OCI-LY3 (cell line): ENCODE results near the gene CCM2.

Experiments used
- H2AFZ ChIP-seq: fragments of 200-600, 300-600 bp; shearing (Covaris generic); 2 replicates; pipeline ENCODE4 v1.6.0; 2014; ENCODE audit warnings: antibody characterized with exemption, low read depth, low read length
- H3K27ac ChIP-seq: fragments of 200-600, 300-600 bp; sonication (generic); 2 replicates; pipeline ENCODE4 v1.5.1; 2014; ENCODE audit warnings: mild to moderate bottlenecking, low read length, moderate library complexity, mixed read lengths
- H3K27me3 ChIP-seq: fragments of 200-600, 300-600 bp; sonication (generic); 2 replicates; pipeline ENCODE4 v1.6.1; 2014; ENCODE audit warnings: low read depth, low read length, mixed read lengths
- H3K36me3 ChIP-seq: fragments of 200-600, 300-600 bp; sonication (generic); replicated peaks from 2 replicates; pipeline ENCODE3; 2014; ENCODE audit warnings: low read depth, low read length, mixed read lengths
- H3K4me1 ChIP-seq: fragments of 300-600, 200-600 bp; sonication (generic); 2 replicates; pipeline ENCODE4 v1.6.1; 2014; ENCODE audit warnings: low read length, mixed read lengths
- H3K4me2 ChIP-seq: fragments of 200-600, 300-600 bp; sonication (generic); 2 replicates; pipeline ENCODE4 v1.6.1; 2014; ENCODE audit warnings: low read length, mixed read lengths
- H3K4me3 ChIP-seq: fragments of 300-600, 200-600 bp; sonication (generic); 2 replicates; pipeline ENCODE4 v1.5.1; 2014; ENCODE audit warnings: antibody characterized with exemption, mild to moderate bottlenecking, low read length, moderate library complexity
- H3K79me2 ChIP-seq: fragments of 300-600, 200-600 bp; shearing (Covaris generic); 2 replicates; pipeline ENCODE4 v1.6.1; 2014; ENCODE audit warnings: mild to moderate bottlenecking, low read length, mixed read lengths
- H3K9ac ChIP-seq: fragments of 300-600, 200-600 bp; shearing (Covaris generic); 2 replicates; pipeline ENCODE4 v1.6.0; 2014; ENCODE audit warnings: mild to moderate bottlenecking, low read length, moderate library complexity
- H3K9me3 ChIP-seq: fragments of 200-600, 300-600 bp; shearing (Covaris generic); 2 replicates; pipeline ENCODE4 v1.6.1; 2014; ENCODE audit warnings: low read length, mixed read lengths; ENCODE audit not compliant: insufficient read depth
- H4K20me1 ChIP-seq: fragments of 200-600, 300-600 bp; sonication (generic); 2 replicates; pipeline ENCODE4 v1.6.1; 2016; ENCODE audit warnings: low read length, mixed read lengths; ENCODE audit not compliant: insufficient read depth
- EZH2phosphoT487 ChIP-seq: fragments of 200-600 bp; shearing (Covaris generic); IDR thresholded peaks from 2 replicates; pipeline ENCODE4 v1.6.1; 2018; ENCODE audit warnings: antibody characterized with exemption, mixed run types, low read depth
- TF ChIP-seq, protein P1 (sequence below): fragments of 200-600, 300-600 bp; sonication (generic); IDR thresholded peaks from 2 replicates; pipeline ENCODE4 v1.5.1; 2014; ENCODE audit warnings: antibody characterized with exemption, low read length, low read depth

CCM2 gene

DNA sequence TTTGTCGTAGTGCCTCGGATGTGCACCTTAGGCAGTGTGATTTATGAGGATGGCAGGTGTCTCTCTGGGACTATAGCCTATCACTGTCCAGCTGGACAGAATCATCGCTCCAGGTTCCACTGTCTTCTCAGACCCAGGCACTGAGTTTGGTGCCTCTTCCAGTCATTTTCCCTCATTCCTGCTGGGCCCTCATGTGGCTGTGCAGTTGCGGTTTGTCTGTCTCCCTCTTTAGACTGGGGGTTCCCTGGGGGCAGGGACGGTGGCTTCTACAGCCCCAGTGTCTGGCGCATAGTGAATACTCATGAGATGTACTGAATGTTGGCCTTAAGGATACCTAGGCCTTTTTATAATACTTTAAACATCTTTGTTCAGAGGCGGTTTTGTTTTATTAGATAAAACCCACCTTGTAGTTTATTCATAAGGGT, 28.9 kb downstream of the CCM2 start:
- H3K36me3 ChIP-seq = peaks cover 18% of the 10 kb centered on the region
- no peak overlapping the region for H3K4me3 ChIP-seq
- H3K4me2 ChIP-seq = no peak overlapping the region
- H3K9ac ChIP-seq = no peak overlapping the region
- H2AFZ ChIP-seq = no peak overlapping the region
- peaks cover 19% of the 10 kb centered on the region for H4K20me1 ChIP-seq
- H3K27ac ChIP-seq = no peak overlapping the region
- no peaks in the 10 kb centered on the region for H3K27me3 ChIP-seq
- peaks cover 28% of the 10 kb centered on the region for H3K4me1 ChIP-seq
- peaks cover 6% of the 10 kb centered on the region; the same call in 1 of the 2 replicates for H3K9me3 ChIP-seq
- no peak for TF ChIP-seq EZH2phosphoT487
- TF ChIP-seq, protein P1, sequence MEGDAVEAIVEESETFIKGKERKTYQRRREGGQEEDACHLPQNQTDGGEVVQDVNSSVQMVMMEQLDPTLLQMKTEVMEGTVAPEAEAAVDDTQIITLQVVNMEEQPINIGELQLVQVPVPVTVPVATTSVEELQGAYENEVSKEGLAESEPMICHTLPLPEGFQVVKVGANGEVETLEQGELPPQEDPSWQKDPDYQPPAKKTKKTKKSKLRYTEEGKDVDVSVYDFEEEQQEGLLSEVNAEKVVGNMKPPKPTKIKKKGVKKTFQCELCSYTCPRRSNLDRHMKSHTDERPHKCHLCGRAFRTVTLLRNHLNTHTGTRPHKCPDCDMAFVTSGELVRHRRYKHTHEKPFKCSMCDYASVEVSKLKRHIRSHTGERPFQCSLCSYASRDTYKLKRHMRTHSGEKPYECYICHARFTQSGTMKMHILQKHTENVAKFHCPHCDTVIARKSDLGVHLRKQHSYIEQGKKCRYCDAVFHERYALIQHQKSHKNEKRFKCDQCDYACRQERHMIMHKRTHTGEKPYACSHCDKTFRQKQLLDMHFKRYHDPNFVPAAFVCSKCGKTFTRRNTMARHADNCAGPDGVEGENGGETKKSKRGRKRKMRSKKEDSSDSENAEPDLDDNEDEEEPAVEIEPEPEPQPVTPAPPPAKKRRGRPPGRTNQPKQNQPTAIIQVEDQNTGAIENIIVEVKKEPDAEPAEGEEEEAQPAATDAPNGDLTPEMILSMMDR = no peak
- H3K79me2 ChIP-seq = peaks cover 20% of the 10 kb centered on the region

DNA sequence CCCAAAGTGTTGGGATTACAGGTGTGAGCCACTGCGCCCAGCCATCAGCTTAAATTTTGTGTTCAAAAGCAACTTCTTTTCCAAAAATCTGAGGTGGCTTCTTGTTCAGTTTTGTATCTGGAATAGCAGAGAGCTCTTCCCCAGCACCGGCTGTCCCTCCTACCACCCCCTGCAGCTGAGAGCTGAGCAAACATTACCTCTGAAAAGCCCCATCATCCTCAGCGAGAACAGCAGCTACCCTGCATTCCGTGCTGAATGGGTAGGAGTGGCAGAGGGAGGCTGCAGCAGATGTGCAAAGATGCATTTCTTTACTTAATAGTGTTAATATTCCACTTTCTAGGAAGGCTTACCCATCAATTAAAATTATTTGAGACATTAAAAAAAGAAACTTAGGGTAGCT, 31.8 kb downstream of the CCM2 start:
- peaks cover 24% of the 10 kb centered on the region for H4K20me1 ChIP-seq
- no peaks in the 10 kb centered on the region for H3K9me3 ChIP-seq
- H2AFZ ChIP-seq = no peak overlapping the region
- H3K4me3 ChIP-seq = no peak overlapping the region
- peaks cover 14% of the 10 kb centered on the region for H3K4me1 ChIP-seq
- H3K4me2 ChIP-seq = no peak overlapping the region
- H3K79me2 ChIP-seq = peaks cover 24% of the 10 kb centered on the region
- H3K36me3 ChIP-seq = peaks cover 14% of the 10 kb centered on the region
- TF ChIP-seq, protein P1 = no peak
- no peak for TF ChIP-seq EZH2phosphoT487
- H3K27me3 ChIP-seq = no peaks in the 10 kb centered on the region
- H3K27ac ChIP-seq = no peak overlapping the region
- no peak overlapping the region for H3K9ac ChIP-seq

DNA sequence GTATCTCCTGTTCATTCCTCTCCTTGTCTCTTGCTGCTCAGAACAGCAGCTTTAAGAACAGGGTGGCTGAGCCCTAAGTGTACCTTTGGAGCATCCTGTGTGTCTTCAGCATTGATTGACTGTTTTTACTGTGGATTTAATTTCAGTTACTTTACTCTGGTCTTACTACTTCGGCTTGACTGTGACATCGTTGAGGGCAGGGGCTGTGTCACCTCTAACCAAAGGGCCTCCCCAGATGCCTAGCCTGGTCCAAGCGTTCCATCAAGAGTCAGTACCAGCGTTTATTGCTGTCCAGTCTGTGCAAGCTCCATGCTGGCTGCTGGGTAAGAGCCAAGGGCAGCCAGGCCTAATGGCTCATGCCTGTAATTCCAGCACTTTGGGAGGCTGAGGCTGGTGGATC, 32.4 kb downstream of the CCM2 start:
- Histone ChIP-seq H3K27me3 (no peaks in the 10 kb centered on the region), H3K36me3 (peaks cover 14% of the 10 kb centered on the region), H3K79me2 (peaks cover 25% of the 10 kb centered on the region), H3K9ac (no peak overlapping the region), H3K4me1 (peaks cover 9% of the 10 kb centered on the region), H3K27ac (no peak overlapping the region), H2AFZ (no peak overlapping the region), H4K20me1 (peaks cover 24% of the 10 kb centered on the region), H3K9me3 (no peaks in the 10 kb centered on the region), H3K4me2 (no peak overlapping the region), H3K4me3 (no peak overlapping the region)
- TF ChIP-seq EZH2phosphoT487 = no peak
- TF ChIP-seq, protein P1 = no peak

DNA sequence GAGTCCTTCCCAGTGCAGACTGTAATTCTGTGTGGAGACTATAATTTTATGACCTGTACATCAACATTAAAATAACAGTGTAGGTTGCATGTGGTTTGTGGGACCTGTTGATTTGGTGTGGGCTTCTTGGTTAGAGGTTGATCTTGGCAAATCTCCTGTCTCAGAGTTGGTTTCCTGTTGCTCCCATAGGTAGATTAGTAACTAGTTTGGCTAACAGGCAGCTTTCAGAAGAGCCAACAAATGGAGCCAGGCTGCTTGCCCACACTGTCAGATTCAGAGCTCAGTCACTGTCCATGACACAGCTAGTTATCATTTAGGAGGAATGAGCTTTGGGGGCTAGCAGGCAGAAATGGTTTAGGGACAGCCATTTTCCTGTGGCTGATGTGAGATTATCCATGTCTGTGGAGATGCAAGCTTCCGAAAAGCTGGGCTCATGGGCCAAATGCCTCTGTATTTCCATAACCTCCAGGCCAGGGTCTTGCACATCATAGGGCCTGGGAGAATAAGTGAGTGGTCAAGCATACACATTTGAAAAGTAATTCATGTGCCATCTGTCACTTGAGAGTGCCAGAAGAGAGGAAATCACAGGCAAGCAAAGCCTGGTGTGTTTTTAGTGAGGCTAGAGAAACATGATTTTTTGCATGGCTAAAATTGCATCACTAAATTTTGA, 33.4 kb downstream of the CCM2 start:
- Histone ChIP-seq H3K4me2 (no peak overlapping the region), H2AFZ (no peak overlapping the region), H3K27ac (no peak overlapping the region), H3K4me1 (no peaks in the 10 kb centered on the region), H3K9ac (no peak overlapping the region), H4K20me1 (peaks cover 32% of the 10 kb centered on the region), H3K36me3 (peaks cover 11% of the 10 kb centered on the region), H3K4me3 (no peak overlapping the region), H3K9me3 (no peaks in the 10 kb centered on the region), H3K79me2 (peaks cover 21% of the 10 kb centered on the region), H3K27me3 (no peaks in the 10 kb centered on the region)
- TF ChIP-seq EZH2phosphoT487 = no peak
- TF ChIP-seq, protein P1 = no peak
